Sciatic nerve (tissue), 2 donors: ENCODE measurements around the gene NSD1. TPM values are rescaled to one million over a fixed set of nuclear protein-coding genes. Genes with fewer than 3 reads are reported as not detected.

Experiments used
- ATAC-seq: fragments of 200-7000 bp; cut with Tn5 transposase; one replicate; pipeline ENCODE4 v1.9.1; 2020; ENCODE audit warnings: mild to moderate bottlenecking, moderate library complexity
- DNase-seq: peaks from one replicate; pipeline ENCODE4 v3.0.0-alpha.2; 2020; ENCODE audit warnings: low spot score
- intact Hi-C: fragments of 100-400 bp; cut with DNase I; formaldehyde crosslinking; loops from one replicate; pipeline ENCODE4 v1.14.2; 2022
- total RNA-seq: library from RNA; stranded (reverse); fragmentation: NEBNext Ultra II Directional; extraction: Animal tissue kit (Norgen Biotek cat#: 25700); gene quantifications from one replicate; pipeline ENCODE4 v1.2.1, GENCODE V29; 2021
- donor health status: DM: no; HTN: no; CAD: no.
- donor health status: DM: no; HTN: no; CAD: no.

The NSD1 gene
- total RNA-seq, 1 donor from 2014 or later: 112 TPM

DNA sequence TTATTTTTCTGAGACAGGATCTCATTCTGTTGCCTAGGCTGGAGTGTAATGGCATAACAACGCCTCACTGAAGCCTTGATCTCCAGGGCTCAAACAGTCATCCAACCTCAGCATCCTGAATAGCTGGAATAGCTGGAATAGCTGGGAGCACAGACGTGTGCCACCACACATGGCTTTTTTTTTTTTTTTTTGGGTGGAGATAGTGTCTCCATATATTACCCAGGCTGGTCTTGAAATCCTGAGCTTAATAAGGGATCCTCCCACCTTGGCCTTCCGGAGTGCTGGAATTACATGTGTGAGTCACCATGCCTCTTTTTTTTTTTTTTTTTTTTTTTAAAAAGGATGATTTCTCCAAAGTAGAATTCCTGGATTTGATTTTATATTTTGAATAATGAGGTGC lies 60.7 kb downstream of the NSD1 start:
- no peak for ATAC-seq
- intact Hi-C loops: no loop called here
- DNase-seq: no peak

DNA sequence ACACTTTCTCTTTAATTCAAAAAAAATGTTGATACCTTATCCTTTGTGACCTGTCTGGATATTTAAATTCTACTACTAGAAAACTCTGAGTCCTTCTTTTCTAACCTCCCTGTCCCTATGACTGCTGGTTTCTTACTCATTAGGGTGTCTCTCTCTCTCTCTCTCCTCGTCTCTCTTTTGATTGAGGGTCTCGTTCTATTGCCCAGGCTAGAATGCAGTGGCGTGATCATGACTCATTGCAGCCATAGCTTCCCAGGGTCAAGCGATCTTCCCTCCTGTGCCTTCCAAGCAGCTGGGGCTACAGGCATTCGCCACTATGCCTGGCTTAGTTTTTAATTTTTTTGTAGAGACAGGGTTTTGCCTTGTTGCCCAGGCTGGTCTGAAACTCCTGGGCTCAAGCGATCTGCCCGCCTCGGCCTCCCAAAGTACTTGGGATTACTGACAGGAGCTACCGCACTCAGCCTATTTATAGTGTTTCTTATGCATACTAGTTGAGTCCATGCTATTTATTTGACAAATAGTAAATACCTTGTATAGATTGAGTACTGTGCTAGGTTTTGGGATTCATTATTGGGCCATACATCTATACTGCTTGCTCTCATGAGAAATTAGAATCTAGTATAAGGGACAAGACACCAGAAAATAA lies 61.9 kb downstream of the NSD1 start:
- DNase-seq (no peak), ATAC-seq (no peak)
- intact Hi-C loops: no loop called here

DNA sequence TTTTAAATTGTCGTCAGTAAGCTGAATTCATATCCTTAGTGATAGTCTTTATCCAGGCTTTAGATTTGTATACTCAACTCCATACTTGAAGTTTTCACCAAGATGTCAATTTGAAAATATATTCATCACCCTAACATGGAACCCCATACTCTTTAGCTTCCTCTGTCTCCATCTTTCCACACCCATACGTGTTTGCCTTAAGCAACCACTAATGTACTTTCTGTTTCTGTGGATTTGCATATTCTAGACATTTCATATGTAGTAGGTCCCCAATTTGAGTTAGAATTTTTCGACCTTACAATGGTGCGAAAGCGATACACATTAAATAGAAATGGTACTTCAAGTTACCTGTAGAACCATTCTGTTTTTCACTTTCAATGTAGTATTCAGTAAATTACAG lies 65.2 kb downstream of the NSD1 start:
- ATAC-seq (no peak), DNase-seq (no peak)
- intact Hi-C loops: no loop called here

DNA sequence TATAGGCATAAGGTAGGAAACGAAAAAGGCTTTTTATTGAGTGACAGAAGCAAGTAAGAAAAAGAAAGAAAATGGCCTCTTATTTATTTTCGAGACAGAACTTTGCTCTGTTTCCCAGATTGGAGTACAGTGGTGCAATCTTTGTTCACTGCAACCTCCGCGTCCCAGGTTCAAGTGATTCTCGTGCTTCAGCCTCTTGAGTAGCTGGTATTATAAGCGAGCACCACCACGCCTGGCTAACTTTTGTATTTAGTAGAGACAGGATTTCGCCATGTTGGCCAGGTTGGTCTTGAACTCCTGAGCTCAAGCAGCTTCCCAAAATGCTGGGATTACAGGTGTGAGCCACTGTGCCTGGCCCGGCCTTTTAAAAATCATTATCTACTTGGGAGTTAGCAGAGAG lies 70.7 kb downstream of the NSD1 start:
- DNase-seq: no peak
- no peak for ATAC-seq

GRCh38 chr5:177209610-177210009 lies 76.0 kb downstream of the NSD1 start:
- DNase-seq (no peak), ATAC-seq (no peak)
- intact Hi-C loops: no loop called here

More for the DNA sequence above, 70.7 kb downstream of the NSD1 start:
- intact Hi-C loops: no loop called here

DNA sequence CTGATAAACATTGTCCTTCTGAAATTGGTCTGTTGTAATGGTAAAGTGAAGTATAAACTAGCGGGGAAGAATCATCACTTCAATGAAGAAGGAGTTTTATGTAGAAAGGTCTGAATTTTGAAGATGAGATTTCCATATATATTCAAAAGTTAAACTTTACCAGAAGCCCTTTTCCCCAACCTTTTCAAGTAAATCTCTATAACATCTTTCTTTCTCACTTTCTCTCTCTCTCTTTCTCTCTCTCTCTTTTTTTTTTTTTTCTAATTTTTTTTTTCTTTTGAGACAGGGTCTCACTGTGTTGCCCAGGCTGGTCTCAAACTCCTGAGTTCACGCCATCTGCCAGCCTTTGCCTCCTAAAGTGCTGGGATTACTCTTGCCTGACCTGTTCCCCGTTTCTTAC lies 78.7 kb downstream of the NSD1 start:
- intact Hi-C loops: no loop called here
- ATAC-seq: no peak
- no peak for DNase-seq

GRCh38 chr5:177220576-177220975 lies 87.0 kb downstream of the NSD1 start:
- intact Hi-C loops: no loop called here

GRCh38 chr5:177222269-177222668 lies 88.7 kb downstream of the NSD1 start:
- intact Hi-C loops: no loop called here
- DNase-seq (no peak), ATAC-seq (no peak)

More at GRCh38 chr5:177220576-177220975, 87.0 kb downstream of the NSD1 start:
- ATAC-seq (no peak), DNase-seq (no peak)

DNA sequence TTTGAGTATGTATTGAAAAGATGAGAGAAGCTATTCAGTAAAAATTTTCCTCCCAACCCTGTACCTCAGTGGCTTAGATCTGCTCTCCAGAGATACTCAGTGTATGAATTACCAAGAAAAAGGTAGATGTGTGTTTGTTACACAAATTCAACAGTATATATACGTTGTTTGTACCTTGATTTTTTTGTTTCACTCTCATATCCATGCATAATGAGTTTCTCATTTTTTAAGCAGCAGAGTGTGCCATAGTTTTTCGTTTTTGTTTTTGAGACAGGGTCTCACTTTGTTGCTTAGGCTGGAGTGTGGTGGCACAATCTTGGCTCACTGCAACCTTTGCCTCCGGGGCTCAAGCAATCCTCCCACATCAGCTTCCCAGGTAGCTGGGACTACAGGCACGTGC lies 92.2 kb downstream of the NSD1 start:
- intact Hi-C loops: no loop called here
- no peak for ATAC-seq
- DNase-seq: no peak

DNA sequence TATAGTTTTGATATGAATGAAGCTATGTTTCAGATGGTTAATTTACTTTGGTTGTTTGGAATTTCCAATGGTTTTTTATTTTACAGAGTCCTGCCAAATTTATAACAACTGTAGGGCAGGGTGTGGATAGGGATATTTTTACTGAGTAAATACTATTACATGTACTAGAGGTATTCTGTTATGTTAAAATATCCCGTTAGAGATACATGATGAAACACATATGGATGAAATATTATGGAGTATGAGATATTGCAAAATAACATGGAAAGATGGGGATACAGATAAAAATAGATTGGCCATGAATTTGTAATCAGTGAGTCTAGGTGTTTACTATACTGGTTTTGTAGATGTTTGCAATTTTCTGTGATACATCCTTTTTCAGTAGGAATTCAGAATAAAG lies 93.3 kb downstream of the NSD1 start:
- DNase-seq: no peak
- intact Hi-C loops: no loop called here
- ATAC-seq: no peak

- ATAC-seq (no peak), DNase-seq (no peak)
- intact Hi-C loops: no loop called here
Measured at GRCh38 chr5:177228751-177229150, 95.2 kb downstream of the NSD1 start.

GRCh38 chr5:177230660-177231059 lies 97.1 kb downstream of the NSD1 start:
- ATAC-seq: no peak

GRCh38 chr5:177231479-177232250 lies 98.1 kb downstream of the NSD1 start:
- no peak for DNase-seq
- intact Hi-C loops: no loop called here
- no peak for ATAC-seq

More at GRCh38 chr5:177230660-177231059, 97.1 kb downstream of the NSD1 start:
- no peak for DNase-seq
- intact Hi-C loops: no loop called here

DNA sequence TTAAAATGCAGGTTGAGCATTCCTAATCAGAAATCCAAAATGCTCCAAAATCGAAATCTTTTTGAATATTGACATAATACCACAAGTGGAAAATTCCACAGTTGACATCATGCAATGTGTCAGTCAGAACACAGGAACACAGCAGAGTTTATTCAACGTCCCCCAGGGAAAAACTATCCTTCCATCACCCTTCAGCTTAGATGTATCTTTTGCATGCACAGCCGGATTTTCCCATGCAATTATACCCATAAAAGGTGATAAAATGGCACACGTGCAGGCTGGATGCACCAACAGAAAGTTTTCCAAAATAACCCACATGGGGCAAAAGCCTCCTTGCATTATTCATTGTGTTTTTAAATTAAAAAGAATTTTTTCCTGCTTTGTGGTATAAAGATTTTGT lies 98.8 kb downstream of the NSD1 start:
- intact Hi-C loops: no loop called here
- no peak for DNase-seq
- ATAC-seq: no peak

- DNase-seq (no peak), ATAC-seq (no peak)
- intact Hi-C loops: no loop called here
Measured at GRCh38 chr5:177232761-177233160, 99.2 kb downstream of the NSD1 start.

GRCh38 chr5:177233206-177233605 lies 99.6 kb downstream of the NSD1 start:
- peak; percentile 22 for ATAC-seq
- intact Hi-C loops: no loop called here

DNA sequence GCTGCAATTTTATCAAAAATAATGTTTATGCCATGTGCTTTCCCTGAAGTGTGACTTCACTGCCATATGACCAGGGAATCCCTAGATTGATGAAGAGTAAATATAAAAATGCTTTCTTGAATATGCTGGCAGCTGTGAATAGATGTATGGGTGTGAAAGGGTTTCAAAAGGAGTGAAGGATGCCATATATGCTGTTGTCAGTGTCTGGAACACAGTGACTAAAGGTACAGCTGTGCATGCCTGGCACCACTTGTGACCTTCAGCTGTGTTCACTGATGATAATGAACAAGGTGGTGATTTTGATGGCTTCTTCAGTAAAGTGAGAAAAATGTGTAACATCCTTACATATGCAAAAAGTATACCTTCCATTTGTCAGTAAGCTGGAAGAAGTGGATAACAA lies 100.2 kb downstream of the NSD1 start:
- no peak for DNase-seq
- intact Hi-C loops: no loop called here
- no peak for ATAC-seq

More at GRCh38 chr5:177233206-177233605, 99.6 kb downstream of the NSD1 start:
- DNase-seq: no peak

DNA sequence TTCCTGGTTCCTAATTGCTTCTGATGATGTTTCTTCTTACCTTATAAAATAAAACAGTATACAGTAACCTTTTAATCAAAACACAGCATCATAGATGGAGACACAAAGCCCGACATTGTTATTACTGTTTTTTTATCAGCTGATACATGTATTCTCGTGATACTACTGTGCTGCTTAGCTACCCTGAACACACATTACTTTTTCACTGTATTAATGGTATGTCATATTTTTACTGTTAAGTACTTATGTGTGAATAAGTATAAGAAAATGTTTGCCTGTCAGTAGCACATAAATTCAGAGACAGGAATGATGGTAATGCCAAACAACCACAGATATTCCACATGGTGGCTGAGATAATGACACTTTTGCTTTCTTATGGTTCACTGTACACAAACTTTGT lies 101.3 kb downstream of the NSD1 start:
- ATAC-seq: no peak
- DNase-seq: no peak
- intact Hi-C loops: no loop called here

DNA sequence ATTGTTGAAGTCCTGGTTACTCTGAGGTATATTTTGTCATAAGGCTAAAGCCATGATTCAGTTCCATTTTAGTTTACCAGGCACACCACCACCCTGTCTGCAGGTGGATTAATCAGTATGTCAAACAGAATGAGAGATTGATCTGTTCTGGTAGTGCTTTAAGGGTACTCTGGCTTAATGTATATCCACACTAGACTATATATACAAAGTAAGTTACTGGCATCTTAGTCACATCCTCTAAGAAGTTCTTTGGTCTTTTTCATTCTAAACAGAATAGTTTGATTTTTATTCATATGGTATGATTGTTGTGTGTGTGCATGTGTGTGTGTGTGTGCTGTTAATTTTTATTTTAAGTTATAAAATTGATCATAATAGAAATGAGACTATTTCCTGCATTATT lies 108.2 kb downstream of the NSD1 start:
- no peak for DNase-seq
- no peak for ATAC-seq
- intact Hi-C loops: no loop called here

GRCh38 chr5:177242304-177242703 lies 108.7 kb downstream of the NSD1 start:
- DNase-seq (no peak), ATAC-seq (no peak)
- intact Hi-C loops: no loop called here
